ENCODE results near the gene PCDHGB4.
"Not testable (repeated sequence)": the region's sequence is repeated elsewhere in the genome, so short reads cannot be mapped to it uniquely, and the experiment has no call there.

The PCDHGB4 gene

GRCh38 chr5:141432726-141433125, 45.2 kb downstream of the PCDHGB4 start:
- not testable (repeated sequence) for DNase-seq

GRCh38 chr5:141434006-141434405, 46.5 kb downstream of the PCDHGB4 start:
- DNase-seq: no peak

- no peak for DNase-seq
These were observed 49.7 kb downstream of the PCDHGB4 start for GRCh38 chr5:141437221-141437620.

GRCh38 chr5:141439411-141440141, 52.1 kb downstream of the PCDHGB4 start:
- no peak for DNase-seq
